ENCODE data around the gene TEX2. TPM values are rescaled to one million over a fixed set of nuclear protein-coding genes. Genes with fewer than 3 reads are reported as not detected.

Gene TEX2
- total and polyA plus RNA-seq, 9 of the 15 experiments (the other 6 are each of a cell fraction or from before 2014, with no cell fraction given): 4.1 to 27.6 (median 19.3) TPM

- Histone ChIP-seq H4K20me1 (replicated peaks; ENCODE audit: control insufficient read depth, insufficient read depth, low read length) (peaks cover 12% of the 10 kb centered on the region; the same call in 1 of the 2 replicates), H3K79me2 (ENCODE audit: control insufficient read depth, insufficient read depth, low read length) (peaks cover 81% of the 10 kb centered on the region), H2AFZ (ENCODE audit: low read depth, low read length) (no peak overlapping the region), H3K9me1 (ENCODE audit: control insufficient read depth, insufficient read depth, low read length) (peaks cover 3% of the 10 kb centered on the region), H3K27ac (ENCODE audit: extremely low read depth, low read depth, low read length) (no peak overlapping the region), H3K4me1 (replicated peaks in 1 of 2; ENCODE audit: control insufficient read depth in 2 of 2, insufficient read depth in 2 of 2, low read length in 2 of 2) (peaks cover 16 to 18% of the 10 kb centered on the region in 2 experiments), H3K9me3 (replicated peaks; ENCODE audit: control insufficient read depth, insufficient read depth, low read depth, low read length) (no peaks in the 10 kb centered on the region), H3K27me3 (ENCODE audit: control insufficient read depth in 2 of 2, insufficient read depth in 2 of 2, low read length in 2 of 2) (no peaks in the 10 kb centered on the region), H3K4me3 (no peak overlapping the region), H3K4me2 (ENCODE audit: insufficient read depth, low read length) (no peak overlapping the region), H3K36me3 (ENCODE audit: control insufficient read depth, insufficient read depth, low read length) (no peaks in the 10 kb centered on the region), H3K9ac (ENCODE audit: insufficient read depth in 1 of 2, low read depth in 2 of 2, low read length in 2 of 2) (no peak overlapping the region)
- ChIA-PET POLR2A (interaction anchor here (1.4 kb wide), 1 partner anchor 9 kb away, joined by 3 read pairs; no protein-coding TSS in a partner anchor), CTCF (ENCODE audit: low intra/inter-chr PET ratio) (no interaction called here)
- WGBS (ENCODE audit: insufficient coverage, low coverage, missing lambda C conversion rate): 67% methylated on average over 5 of the region's 5 CpGs
- no peak for FAIRE-seq
- DNase-seq (ENCODE audit: extremely low read depth in 1 of 4, low spot score in 3 of 4): no peak
- intact Hi-C loops (cut with micrococcal nuclease): no loop called here
- no peak for ATAC-seq
- in situ Hi-C loops (cut with MboI): no loop called here
- no TSS peak for BruUV-seq (replicated peaks)
- TF ChIP-seq REST (IDR thresholded peaks at IDR 0.05; ENCODE audit: borderline replicate concordance) (no peak), REST (CRISPR knock-in tag; IDR thresholded peaks at IDR 0.05; ENCODE audit: low read depth) (no peak), IFI16 (CRISPR knock-in tag; IDR thresholded peaks at IDR 0.05) (no peak), GTF2A2 (tag; IDR thresholded peaks at IDR 0.05) (no peak), MIER1 (IDR thresholded peaks at IDR 0.05; ENCODE audit: low read depth) (no peak), ERF (CRISPR knock-in tag; IDR thresholded peaks at IDR 0.05) (no peak), GATAD2A (IDR thresholded peaks at IDR 0.05) (no peak), ZNF518B (CRISPR knock-in tag; IDR thresholded peaks at IDR 0.05) (no peak), CBX1 (IDR thresholded peaks at IDR 0.05; ENCODE audit: low read depth) (no peak), FOXA1 (IDR thresholded peaks at IDR 0.05; ENCODE audit: borderline replicate concordance) (no peak)
Measured at GRCh38 chr17:64244165-64244564, 18.9 kb downstream of the TEX2 start.
